HEK293 (cell line): ENCODE measurements around the gene EXOC2.

Experiments
- CTCF ChIA-PET: fragments of 350-600 bp; formaldehyde crosslinking; extraction: SDS; loops from one replicate; lab custom pipeline; 2021; ENCODE audit warnings: antibody characterized with exemption; lab: Yijun Ruan, JAX
- POLR2A ChIA-PET: fragments of 300-600 bp; formaldehyde crosslinking; extraction: SDS; loops from one replicate; lab custom pipeline; 2020; ENCODE audit warnings: antibody characterized with exemption, inconsistent platforms; lab: Yijun Ruan, JAX
- H3K27ac ChIP-seq: fragments of 200-500 bp; sonication (Bioruptor generic); 2 replicates; pipeline ENCODE4 v1.5.1; 2014; ENCODE audit warnings: low read depth, low read length, control low read depth, inconsistent platforms; ENCODE audit errors: extremely low read depth
- H3K36me3 ChIP-seq, 2 experiments: fragments of 200-500 bp in 1 of 2; sonication (Bioruptor generic) in 1 of 2; 1 replicate in 1 of 2; 2 replicates in 1 of 2; pipeline ENCODE4 v1.5.1; 2014 to 2017; ENCODE audit warnings: inconsistent platforms in 2 of 2, low read length in 2 of 2; ENCODE audit not compliant: control insufficient read depth in 2 of 2, insufficient read depth in 1 of 2
- H3K4me1 ChIP-seq: fragments of 200-500 bp; sonication (Bioruptor generic); 2 replicates; pipeline ENCODE4 v1.5.1; 2014; ENCODE audit warnings: mild to moderate bottlenecking, low read length, inconsistent platforms; ENCODE audit not compliant: control insufficient read depth, insufficient read depth
- H3K4me3 ChIP-seq: 2 replicates; pipeline ENCODE4 v1.5.1; 2011; ENCODE audit warnings: low read depth, mild to moderate bottlenecking, control low read depth, low read length, moderate library complexity
- H3K9me3 ChIP-seq: fragments of 200-500 bp; sonication (Bioruptor generic); 2 replicates; pipeline ENCODE4 v1.5.1; 2014; ENCODE audit warnings: low read depth, low read length, inconsistent platforms; ENCODE audit not compliant: control insufficient read depth, insufficient read depth
- BCL11B ChIP-seq: fragments of 450-650 bp; formaldehyde crosslinking; IDR thresholded peaks from 2 replicates; pipeline ENCODE4 v1.5.1; 2016; ENCODE audit warnings: low read depth, missing biosample characterization, missing genetic modification characterization
- GLI2 ChIP-seq: fragments of 450-650 bp; formaldehyde crosslinking; IDR thresholded peaks from 2 replicates; pipeline ENCODE4; 2017; ENCODE audit warnings: missing biosample characterization, missing genetic modification characterization, low read depth, borderline replicate concordance
- GLIS2 ChIP-seq: fragments of 450-650 bp; formaldehyde crosslinking; IDR thresholded peaks from 2 replicates; pipeline ENCODE4 v1.5.1; 2016; ENCODE audit warnings: missing biosample characterization, missing genetic modification characterization
- KLF9 ChIP-seq: fragments of 450-650 bp; formaldehyde crosslinking; IDR thresholded peaks from 2 replicates; pipeline ENCODE4 v1.5.1; 2016; ENCODE audit warnings: missing biosample characterization, missing genetic modification characterization, low read depth
- OVOL3 ChIP-seq: fragments of 450-650 bp; formaldehyde crosslinking; IDR thresholded peaks from 2 replicates; pipeline ENCODE4 v1.5.1; 2016; ENCODE audit warnings: missing biosample characterization, missing genetic modification characterization
- PBX3 ChIP-seq: sonication (generic); formaldehyde crosslinking; IDR thresholded peaks from 2 replicates; pipeline ENCODE4 v1.8.1; 2022; ENCODE audit warnings: mild to moderate bottlenecking, moderate library complexity, missing genetic modification reagents
- PRDM4 ChIP-seq: fragments of 450-650 bp; formaldehyde crosslinking; IDR thresholded peaks from 2 replicates; pipeline ENCODE4 v1.5.1; 2017; ENCODE audit warnings: missing biosample characterization, missing genetic modification characterization
- PRDM6 ChIP-seq: fragments of 450-650 bp; formaldehyde crosslinking; IDR thresholded peaks from 2 replicates; pipeline ENCODE4 v1.5.1; 2017; ENCODE audit warnings: missing biosample characterization, missing genetic modification characterization
- SP2 ChIP-seq: fragments of 450-650 bp; formaldehyde crosslinking; IDR thresholded peaks from 2 replicates; pipeline ENCODE4 v1.5.1; 2016; ENCODE audit warnings: missing biosample characterization, missing genetic modification characterization
- TSHZ1 ChIP-seq: fragments of 450-650 bp; formaldehyde crosslinking; IDR thresholded peaks from 2 replicates; pipeline ENCODE4 v1.5.1; 2016; ENCODE audit warnings: missing biosample characterization, missing genetic modification characterization, borderline replicate concordance
- ZBTB8A ChIP-seq: fragments of 450-650 bp; formaldehyde crosslinking; IDR thresholded peaks from 2 replicates; pipeline ENCODE4 v1.5.1; 2016; ENCODE audit warnings: missing biosample characterization, missing genetic modification characterization
- ZNF121 ChIP-seq: fragments of 450-650 bp; formaldehyde crosslinking; IDR thresholded peaks from 2 replicates; pipeline ENCODE4 v1.5.1; 2016; ENCODE audit warnings: missing biosample characterization, missing genetic modification characterization
- ZNF138 ChIP-seq: fragments of 450-650 bp; formaldehyde crosslinking; IDR thresholded peaks from 2 replicates; pipeline ENCODE4 v1.5.1; 2016; ENCODE audit warnings: missing biosample characterization, missing genetic modification characterization, borderline replicate concordance
- ZNF184 ChIP-seq: fragments of 450-650 bp; IDR thresholded peaks from 2 replicates; pipeline ENCODE4 v1.5.1; 2018; ENCODE audit warnings: missing biosample characterization, mild to moderate bottlenecking, missing genetic modification characterization
- ZNF266 ChIP-seq: fragments of 450-650 bp; formaldehyde crosslinking; IDR thresholded peaks from 2 replicates; pipeline ENCODE4 v1.5.1; 2016; ENCODE audit warnings: missing biosample characterization, missing genetic modification characterization, low read depth
- ZNF366 ChIP-seq: fragments of 450-650 bp; formaldehyde crosslinking; conservative IDR thresholded peaks from 2 replicates; pipeline ENCODE4 v1.5.1; 2016; ENCODE audit warnings: missing biosample characterization, missing genetic modification characterization
- ZNF48 ChIP-seq: fragments of 450-650 bp; formaldehyde crosslinking; IDR thresholded peaks from 2 replicates; pipeline ENCODE4 v1.5.1; 2016; ENCODE audit warnings: missing biosample characterization, missing genetic modification characterization
- ZNF555 ChIP-seq: fragments of 450-650 bp; formaldehyde crosslinking; conservative IDR thresholded peaks from 2 replicates; pipeline ENCODE4 v1.5.1; 2017; ENCODE audit warnings: missing biosample characterization, mild to moderate bottlenecking, missing genetic modification characterization, inconsistent platforms
- ZNF596 ChIP-seq: fragments of 450-650 bp; IDR thresholded peaks from 2 replicates; pipeline ENCODE4 v1.5.0; 2018; ENCODE audit warnings: missing biosample characterization, mild to moderate bottlenecking, missing genetic modification characterization, moderate library complexity
- ZNF654 ChIP-seq: fragments of 450-650 bp; formaldehyde crosslinking; IDR thresholded peaks from 2 replicates; pipeline ENCODE4 v1.5.1; 2016; ENCODE audit warnings: low read depth, missing biosample characterization, missing genetic modification characterization
- ZNF670 ChIP-seq: fragments of 450-650 bp; formaldehyde crosslinking; IDR thresholded peaks from 2 replicates; pipeline ENCODE4 v1.5.1; 2016; ENCODE audit warnings: missing biosample characterization, missing genetic modification characterization, low read depth
- ZNF701 ChIP-seq: fragments of 450-650 bp; formaldehyde crosslinking; IDR thresholded peaks from 2 replicates; pipeline ENCODE4 v1.5.1; 2016; ENCODE audit warnings: missing biosample characterization, missing genetic modification characterization
- ZNF785 ChIP-seq: fragments of 450-650 bp; formaldehyde crosslinking; IDR thresholded peaks from 2 replicates; pipeline ENCODE4 v1.5.1; 2016; ENCODE audit warnings: missing biosample characterization, missing genetic modification characterization
- ZSCAN4 ChIP-seq: fragments of 450-650 bp; formaldehyde crosslinking; IDR thresholded peaks from 2 replicates; pipeline ENCODE4 v1.5.1; 2017; ENCODE audit warnings: missing biosample characterization, missing genetic modification characterization
- ZXDB ChIP-seq: fragments of 450-650 bp; formaldehyde crosslinking; IDR thresholded peaks from 2 replicates; pipeline ENCODE4 v1.5.1; 2016; ENCODE audit warnings: missing biosample characterization, missing genetic modification characterization

EXOC2 gene

GRCh38 chr6:733431-734219 is 40.7 kb upstream of the EXOC2 start:
- no peak for TF ChIP-seq ZNF596
- TF ChIP-seq ZBTB8A (tag by site-specific recombination), result no peak
- no peak for TF ChIP-seq PRDM4 (tag by site-specific recombination)
- no peak for TF ChIP-seq ZXDB (tag by site-specific recombination)
- no peak for TF ChIP-seq ZNF555 (tag by site-specific recombination)
- TF ChIP-seq KLF9 (tag by site-specific recombination), result no peak
- TF ChIP-seq TSHZ1, result no peak
- 0 out of 2 replicates have a peak, but pooled peaks have one; percentile 18 for TF ChIP-seq PRDM6 (tag by site-specific recombination)
- no peak for TF ChIP-seq ZNF366 (tag by site-specific recombination)
- no peaks in the 10 kb centered on the region for H3K9me3 ChIP-seq
- H3K4me3 ChIP-seq, result no peak overlapping the region
- no peak overlapping the region for H3K27ac ChIP-seq
- ChIA-PET CTCF (interaction anchor here (6.6 kb wide), 1 partner anchor 12 kb away, joined by 50 read pairs; no protein-coding TSS in a partner anchor), POLR2A (interaction anchor here (0.6 kb wide), 1 partner anchor 58 kb away, joined by 4 read pairs; no protein-coding TSS in a partner anchor)
- H3K36me3 ChIP-seq, result no peaks in the 10 kb centered on the region
- no peaks in the 10 kb centered on the region for H3K4me1 ChIP-seq

GRCh38 chr6:731924-732323 is 39.0 kb upstream of the EXOC2 start:
- ChIA-PET CTCF (interaction anchor here (0.6 to 6.6 kb wide), 3 partner anchors 11 to 149 kb away, joined by 3 to 50 read pairs (median 3); no protein-coding TSS in a partner anchor), POLR2A (no interaction called here)
- H3K27ac ChIP-seq, result no peak overlapping the region
- H3K4me1 ChIP-seq, result no peaks in the 10 kb centered on the region
- no peaks in the 10 kb centered on the region for H3K36me3 ChIP-seq
- H3K4me3 ChIP-seq, result no peak overlapping the region
- no peaks in the 10 kb centered on the region for H3K9me3 ChIP-seq
- no peak for TF ChIP-seq ZNF266 (tag by site-specific recombination)
- no peak for TF ChIP-seq ZNF184 (tag by site-specific recombination)
- TF ChIP-seq BCL11B, result no peak
- TF ChIP-seq GLIS2 (tag by site-specific recombination), result no peak
- no peak for TF ChIP-seq ZNF701 (tag by site-specific recombination)
- no peak for TF ChIP-seq ZNF785 (tag by site-specific recombination)
- TF ChIP-seq ZNF654 (tag by site-specific recombination), result no peak
- TF ChIP-seq SP2 (tag by site-specific recombination), result no peak
- no peak for TF ChIP-seq ZNF138 (tag by site-specific recombination)
- no peak for TF ChIP-seq ZNF121 (tag by site-specific recombination)
- TF ChIP-seq ZNF670, result no peak
- no peak for TF ChIP-seq PBX3 (CRISPR knock-in tag)
- TF ChIP-seq OVOL3, result no peak
- TF ChIP-seq ZSCAN4 (tag by site-specific recombination), result no peak
- TF ChIP-seq ZNF48, result no peak
- TF ChIP-seq GLI2 (tag by site-specific recombination), result no peak
